SK-N-SH (cell line): ENCODE results near the gene SORCS3.

Experiments
- EP300 ChIP-seq, 2 experiments: IDR thresholded peaks; 2 replicates each; pipeline versions ENCODE4 v1.4.0 to v1.6.1; 2012; ENCODE audit warnings: borderline replicate concordance in 1 of 2, low read depth in 1 of 2, low read length in 1 of 2
- POLR2AphosphoS5 ChIP-seq: IDR thresholded peaks from 2 replicates; pipeline ENCODE4 v1.6.1; 2012; ENCODE audit warnings: low read depth, low read length
- TF ChIP-seq, protein P1 (sequence below): fragments of 200-600 bp; sonication (generic); IDR thresholded peaks from 2 replicates; pipeline ENCODE4 v1.6.1; 2017; ENCODE audit warnings: antibody characterized with exemption, mild to moderate bottlenecking, moderate library complexity

DNA sequence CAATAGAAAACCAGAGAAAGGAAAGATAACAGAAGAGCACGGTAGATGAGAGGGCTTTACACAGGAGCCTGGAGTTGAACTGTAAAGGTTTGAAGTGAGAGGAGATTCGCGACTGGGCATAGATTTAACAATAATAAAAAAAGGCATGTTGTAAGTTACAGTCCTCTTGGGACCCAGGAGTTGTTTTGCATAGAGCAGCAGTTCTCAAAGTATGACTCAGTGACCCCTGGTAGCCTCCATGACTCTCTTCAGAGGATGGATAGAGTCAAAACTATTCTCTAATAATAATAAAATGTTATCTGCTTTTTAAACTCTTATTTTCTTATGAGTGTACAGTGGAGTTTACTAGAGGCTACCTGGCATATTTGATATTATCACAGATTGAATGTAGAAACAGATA lies 262.3 kb downstream of the SORCS3 start:
- no peak for TF ChIP-seq POLR2AphosphoS5
- TF ChIP-seq, protein P1, sequence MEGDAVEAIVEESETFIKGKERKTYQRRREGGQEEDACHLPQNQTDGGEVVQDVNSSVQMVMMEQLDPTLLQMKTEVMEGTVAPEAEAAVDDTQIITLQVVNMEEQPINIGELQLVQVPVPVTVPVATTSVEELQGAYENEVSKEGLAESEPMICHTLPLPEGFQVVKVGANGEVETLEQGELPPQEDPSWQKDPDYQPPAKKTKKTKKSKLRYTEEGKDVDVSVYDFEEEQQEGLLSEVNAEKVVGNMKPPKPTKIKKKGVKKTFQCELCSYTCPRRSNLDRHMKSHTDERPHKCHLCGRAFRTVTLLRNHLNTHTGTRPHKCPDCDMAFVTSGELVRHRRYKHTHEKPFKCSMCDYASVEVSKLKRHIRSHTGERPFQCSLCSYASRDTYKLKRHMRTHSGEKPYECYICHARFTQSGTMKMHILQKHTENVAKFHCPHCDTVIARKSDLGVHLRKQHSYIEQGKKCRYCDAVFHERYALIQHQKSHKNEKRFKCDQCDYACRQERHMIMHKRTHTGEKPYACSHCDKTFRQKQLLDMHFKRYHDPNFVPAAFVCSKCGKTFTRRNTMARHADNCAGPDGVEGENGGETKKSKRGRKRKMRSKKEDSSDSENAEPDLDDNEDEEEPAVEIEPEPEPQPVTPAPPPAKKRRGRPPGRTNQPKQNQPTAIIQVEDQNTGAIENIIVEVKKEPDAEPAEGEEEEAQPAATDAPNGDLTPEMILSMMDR: no peak
- TF ChIP-seq EP300 (IDR thresholded peaks at IDR 0.05; ENCODE audit: borderline replicate concordance in 1 of 2, low read depth in 1 of 2, low read length in 1 of 2): no peak
